HG02798 (cell line): ENCODE data around the gene ZNF598.

Source experiments
- ATAC-seq: cut with Tn5 transposase; IDR thresholded peaks from one replicate; pipeline ENCODE4 v1.9.1; 2021; ENCODE audit warnings: mild to moderate bottlenecking; ENCODE audit not compliant: unreplicated experiment, poor library complexity

Gene ZNF598

GRCh38 chr16:2008631-2009163, 924 bp downstream of the ZNF598 start:
- peak; percentile 4 for ATAC-seq

- ATAC-seq = no peak
Measured at GRCh38 chr16:2008009-2008526, 1.6 kb downstream of the ZNF598 start.

DNA sequence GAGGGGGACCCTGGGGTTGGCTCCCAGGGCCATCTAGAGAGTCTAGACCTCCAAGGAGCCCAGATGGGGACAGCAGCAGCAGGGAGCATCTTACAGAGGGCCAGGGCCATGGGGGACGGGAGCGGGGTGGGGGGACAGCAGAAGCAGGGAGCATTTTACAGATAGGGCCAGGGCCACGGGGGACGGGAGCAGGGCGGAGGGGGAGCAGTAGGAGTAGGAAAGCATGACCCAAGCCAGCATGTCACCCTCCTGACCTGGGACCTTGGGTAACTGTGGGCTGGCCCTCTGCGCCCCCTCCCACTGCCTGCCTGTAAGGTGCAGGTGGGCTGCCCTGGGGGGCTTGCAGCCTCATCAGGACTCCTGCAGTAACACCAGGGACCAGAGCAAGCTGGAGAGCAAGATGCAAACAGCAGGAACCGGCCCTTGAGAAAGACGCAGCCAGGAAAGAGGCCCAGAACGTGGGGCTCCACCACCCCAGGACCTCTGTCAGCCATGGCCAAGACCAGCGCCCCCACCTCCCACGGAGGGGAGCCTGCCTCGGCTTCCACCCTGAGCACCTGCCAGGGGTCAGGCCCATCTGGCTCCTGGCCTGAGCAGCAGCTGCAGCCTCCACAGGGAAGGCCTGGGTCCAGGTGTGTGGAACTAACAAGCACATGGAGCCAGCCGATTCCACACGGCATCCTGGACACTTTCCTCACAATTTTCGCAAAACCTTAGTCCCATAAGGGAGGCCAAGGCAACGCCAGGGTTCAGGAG, 2.4 kb downstream of the ZNF598 start:
- ATAC-seq = no peak

GRCh38 chr16:2006317-2006716, 3.3 kb downstream of the ZNF598 start:
- no peak for ATAC-seq

DNA sequence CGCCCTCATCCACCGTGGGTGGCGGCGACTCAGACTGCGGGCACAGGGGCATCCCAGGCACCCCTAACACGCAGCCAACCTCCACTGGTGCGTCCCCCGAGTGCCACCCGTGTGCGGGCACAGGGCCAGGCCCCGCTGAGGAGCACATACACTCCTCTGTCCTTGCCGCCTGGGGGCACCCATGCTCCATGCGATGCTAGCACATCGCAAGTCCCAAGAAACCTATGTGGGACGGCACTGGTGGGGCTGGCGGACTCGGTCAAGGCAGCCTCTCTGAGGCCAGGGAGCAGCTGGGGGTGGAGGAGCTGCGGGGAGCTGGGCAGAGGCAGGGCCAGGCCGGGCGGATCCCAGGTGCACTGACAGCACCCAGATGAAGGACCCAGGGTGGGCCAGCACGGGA, 4.0 kb downstream of the ZNF598 start:
- no peak for ATAC-seq

GRCh38 chr16:2004795-2005517, 4.7 kb downstream of the ZNF598 start:
- ATAC-seq = no peak

- peak; percentile 72 for ATAC-seq
Measured at GRCh38 chr16:2003827-2004641, 5.6 kb downstream of the ZNF598 start.

DNA sequence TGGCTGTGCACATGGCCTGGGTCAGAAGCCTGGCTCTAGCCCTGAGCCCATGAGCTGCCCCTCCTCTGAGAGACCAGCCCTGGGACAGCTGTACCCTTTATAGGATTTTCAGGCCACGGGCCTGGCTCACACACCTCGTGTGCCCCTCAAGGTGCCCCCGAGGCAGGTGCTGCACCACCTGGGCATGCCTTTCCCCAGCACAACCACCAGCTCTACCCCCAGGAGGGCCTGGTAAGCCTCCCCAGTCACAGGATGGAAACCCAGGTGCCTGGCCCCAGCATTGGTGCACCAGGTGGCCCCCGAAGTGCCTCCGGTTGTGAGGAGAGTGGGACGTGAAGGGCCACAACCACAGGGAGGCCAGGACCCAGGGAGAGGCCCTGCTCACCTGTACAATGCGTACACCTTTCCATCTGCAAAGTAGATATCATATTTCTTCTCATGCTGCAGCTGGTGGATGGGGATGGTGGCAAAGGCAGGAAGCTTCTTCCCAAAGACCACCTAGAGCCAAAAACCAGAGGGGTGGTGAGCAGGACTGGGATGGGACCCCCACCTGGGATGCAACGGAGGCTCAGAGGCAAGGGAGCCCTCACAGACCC, 6.3 kb downstream of the ZNF598 start:
- ATAC-seq = no peak

DNA sequence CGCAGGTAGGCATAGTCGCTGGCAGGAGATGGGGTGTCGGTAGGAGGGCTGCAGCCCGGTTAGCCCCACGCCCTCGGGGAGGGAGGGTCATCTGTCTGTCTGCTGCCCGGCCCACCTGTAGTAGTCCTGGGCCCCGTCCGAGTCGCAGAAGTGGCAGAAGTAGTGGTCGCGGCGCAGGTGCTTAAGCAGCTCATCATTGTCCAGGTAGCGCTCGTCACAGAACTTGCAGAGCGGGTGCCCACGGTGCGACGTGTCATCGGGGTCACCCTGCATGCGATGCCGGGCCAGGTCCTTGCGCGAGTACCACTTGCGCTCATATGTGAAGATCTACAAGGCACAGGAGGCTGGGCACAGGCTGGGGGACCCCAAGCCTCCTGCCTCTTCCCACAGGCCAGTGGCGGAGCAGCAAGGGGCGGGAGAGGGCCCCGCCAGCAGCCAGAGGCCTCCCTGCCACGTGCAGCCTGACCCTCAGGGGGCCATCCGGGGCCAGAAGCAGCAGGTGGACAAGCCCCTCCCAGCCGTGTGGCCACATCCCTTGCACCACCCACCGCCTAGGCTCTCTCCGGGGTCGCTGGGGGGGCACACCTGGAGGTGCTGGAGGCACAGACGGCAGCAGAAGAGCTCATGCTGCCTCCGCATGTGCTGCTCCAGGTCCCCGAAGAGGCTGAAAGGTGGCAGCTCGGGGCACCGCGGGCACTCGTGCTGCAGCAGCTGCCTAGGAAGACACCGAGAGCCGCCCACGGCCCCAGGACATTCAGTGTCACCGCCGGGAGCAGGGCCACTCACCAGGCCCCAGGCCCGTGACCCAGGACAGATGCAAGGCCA, 7.0 kb downstream of the ZNF598 start:
- ATAC-seq = no peak

DNA sequence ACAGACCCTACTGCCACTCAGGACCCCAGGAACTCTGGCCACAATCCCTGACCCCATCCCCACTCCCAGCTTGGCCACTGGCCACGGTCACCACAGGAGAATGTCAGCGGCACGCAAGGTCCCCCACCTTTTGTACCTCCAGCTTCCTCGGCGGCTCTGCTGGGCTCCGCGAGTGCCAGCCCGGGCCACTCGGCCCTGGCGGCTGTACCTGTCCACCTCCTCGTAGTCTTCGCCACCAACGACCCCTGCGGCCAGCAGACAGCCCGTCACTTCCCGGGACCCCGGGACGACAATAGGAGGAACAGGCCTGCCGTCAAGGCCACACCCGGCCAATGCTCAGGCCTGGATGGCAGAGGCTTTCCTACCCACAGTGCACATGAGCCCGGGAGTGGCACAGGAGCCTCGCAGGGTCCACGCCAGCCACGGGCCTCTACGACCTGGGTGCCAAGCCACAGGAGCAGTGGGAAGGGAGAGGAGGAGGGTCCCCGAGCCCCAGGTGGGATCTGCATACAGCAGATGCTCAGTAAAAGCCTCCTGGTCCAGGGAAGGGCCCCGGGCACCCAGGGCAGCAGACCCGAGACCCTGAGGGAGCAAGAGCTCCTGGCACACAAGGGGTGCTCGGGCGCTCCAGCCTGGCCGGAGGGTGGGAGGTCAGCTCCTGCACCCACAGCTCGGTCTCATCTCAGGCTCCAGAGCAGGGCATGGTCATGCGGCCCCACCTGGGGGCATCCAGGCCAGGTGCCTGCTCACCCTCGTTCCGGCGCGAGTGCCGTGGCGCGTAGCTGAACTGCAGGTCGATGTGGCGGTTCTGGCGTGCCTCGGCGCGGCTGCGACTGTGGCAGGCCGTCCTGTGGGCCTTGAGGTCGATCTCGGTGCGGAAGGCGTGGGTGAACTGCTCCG, 7.9 kb downstream of the ZNF598 start:
- ATAC-seq = no peak

- ATAC-seq = no peak
Measured at GRCh38 chr16:2001035-2001434, 8.6 kb downstream of the ZNF598 start.

GRCh38 chr16:1999866-2000514, 9.6 kb downstream of the ZNF598 start:
- ATAC-seq = no peak

- ATAC-seq = no peak
Measured at GRCh38 chr16:1998852-1999801, 10.5 kb downstream of the ZNF598 start.

- no peak for ATAC-seq
Measured at GRCh38 chr16:1998360-1998835, 11.2 kb downstream of the ZNF598 start.

DNA sequence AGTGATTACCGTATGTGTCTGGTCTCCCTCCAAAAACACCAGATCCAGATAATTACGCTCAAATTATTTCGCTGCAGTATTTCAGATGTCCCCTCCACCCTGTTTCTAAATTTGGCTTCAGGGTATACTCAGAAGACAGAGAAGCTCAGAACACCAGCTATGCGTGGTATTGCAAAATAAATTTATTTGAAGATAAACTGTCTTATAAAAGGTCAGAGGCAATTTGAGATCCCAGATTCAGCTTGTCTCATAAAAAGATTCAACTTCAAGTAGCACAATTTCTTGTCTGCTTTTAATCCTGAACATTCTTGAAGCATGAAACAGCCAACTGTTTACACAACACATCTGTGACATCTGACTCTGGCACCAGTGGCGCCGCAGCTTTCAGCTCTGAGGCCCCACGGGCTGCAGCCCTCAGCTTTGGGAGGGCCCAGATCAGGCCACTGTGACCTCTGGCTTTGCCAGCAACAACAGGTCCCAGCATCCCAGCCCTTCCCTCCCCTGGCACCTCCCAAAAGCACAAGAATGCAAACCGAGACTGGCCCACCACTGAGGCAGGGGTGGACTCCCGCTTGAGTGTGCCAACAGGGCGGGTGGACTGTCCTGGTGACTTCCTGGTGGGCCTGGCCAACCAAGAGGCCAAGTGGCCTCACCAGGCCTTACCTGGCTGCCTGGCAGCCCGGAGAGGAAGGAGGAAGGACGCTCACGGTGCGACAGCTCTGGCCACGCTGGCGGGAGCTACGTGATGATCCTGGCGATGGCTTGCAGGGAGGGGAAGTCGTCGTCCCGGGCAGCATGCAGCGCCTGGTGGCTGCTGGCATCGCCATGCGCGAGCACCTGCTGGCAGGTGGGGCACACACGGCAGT, 11.9 kb downstream of the ZNF598 start:
- no peak for ATAC-seq

- no peak for ATAC-seq
Measured at GRCh38 chr16:1993731-1994131, 15.9 kb downstream of the ZNF598 start.
